Activated T-cell treated with anti-CD3 and anti-CD28 coated beads, Interleukin-2, amount 50 U/mL, for 48 hours (primary cell): Measurements from ENCODE around the gene NFIC.

ENCODE experiments used
- DNase-seq, 2 experiments: peaks; one replicate each; pipeline ENCODE4 v3.0.0-alpha.2; 2020

NFIC gene

DNA sequence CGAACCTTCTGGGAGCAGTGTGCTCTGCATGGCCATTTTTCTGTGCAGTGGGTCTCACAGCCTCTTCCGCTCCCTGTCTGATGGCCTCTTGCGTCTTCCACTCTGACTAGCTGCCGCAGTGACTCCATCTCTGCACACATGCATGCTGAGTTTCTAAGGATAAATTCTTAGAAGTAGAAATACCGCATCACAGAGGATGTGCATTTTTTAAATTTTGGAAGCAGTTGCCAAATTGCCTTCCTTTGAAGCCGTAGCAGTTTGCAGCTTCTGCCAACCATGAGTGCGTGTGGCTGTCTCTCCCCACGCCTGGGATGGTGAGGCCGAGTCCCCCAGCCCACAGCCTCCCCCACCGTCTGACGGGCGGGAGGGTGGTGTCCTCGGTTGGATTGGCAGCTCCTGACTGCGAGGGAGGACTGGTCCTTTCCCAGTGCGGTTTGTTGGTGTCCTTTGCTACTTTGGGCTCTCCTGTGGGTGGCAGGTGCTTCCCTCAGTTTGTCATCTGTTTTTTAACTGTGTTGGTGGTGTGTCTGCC is 149.6 kb downstream of the NFIC start:
- DNase-seq: no peak

DNA sequence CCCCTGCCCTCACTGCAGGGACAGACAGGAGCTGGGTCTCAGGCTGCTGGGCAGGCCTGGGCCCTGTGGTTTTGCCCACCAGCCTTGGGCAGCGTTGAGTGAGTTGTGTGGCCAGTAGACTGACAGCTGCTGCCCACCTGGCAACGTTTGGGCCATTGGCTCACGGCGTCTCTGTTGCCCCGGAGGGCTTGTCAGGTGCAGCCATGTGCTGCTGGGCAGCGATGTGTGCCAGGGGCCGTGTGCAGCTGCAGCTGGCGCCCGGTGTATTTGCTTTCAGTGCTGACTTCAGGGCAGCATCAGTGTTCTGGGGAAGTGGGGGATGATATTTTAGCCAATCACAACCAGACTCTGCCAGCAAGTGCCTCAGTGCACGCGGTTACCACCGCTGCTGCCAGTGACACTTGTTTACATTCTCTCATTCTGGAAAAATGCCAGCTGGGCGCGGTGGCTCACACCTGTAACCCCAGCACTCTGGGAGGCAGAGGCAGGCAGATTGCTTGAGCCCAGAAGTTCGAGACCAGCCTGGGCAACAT is 150.4 kb downstream of the NFIC start:
- no peak for DNase-seq

DNA sequence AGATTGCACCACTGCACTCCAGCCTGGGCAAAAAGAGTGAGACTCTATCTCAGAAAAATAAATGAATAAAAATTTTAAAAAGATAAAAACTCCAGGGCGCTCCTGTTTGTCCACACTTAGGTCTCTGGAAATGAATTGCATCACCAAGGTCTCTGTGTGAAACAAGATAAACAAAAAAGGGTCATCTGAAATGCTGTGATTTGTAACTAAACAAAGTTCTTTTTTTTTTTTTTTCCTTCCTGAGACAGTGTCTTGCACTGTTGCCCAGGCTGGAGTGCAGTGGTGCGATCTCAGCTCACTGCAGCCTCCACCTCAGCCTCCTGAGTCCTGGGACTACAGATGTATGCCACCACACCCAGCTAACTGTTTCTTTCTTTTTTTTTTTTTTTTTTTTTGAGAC is 151.3 kb downstream of the NFIC start:
- DNase-seq: no peak

DNA sequence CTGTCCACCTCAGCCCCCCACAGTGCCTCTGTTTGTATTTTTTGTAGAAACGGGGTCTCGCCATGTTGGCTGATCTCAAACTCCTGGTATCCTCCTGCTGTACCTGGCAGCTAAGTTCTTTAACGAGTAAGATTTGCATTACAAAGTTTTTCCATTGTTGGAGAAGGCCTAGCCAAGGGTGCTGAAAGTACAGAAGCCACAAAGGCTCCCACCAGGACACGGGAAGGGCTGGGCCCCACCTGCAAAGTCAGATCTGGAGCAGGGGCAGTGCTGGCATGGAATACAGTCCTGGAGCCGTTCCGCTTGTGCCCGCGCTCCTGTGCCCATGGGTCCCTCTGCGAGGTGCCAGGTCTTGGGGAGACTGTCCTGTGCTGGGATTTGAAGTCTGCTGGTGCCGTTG is 151.9 kb downstream of the NFIC start:
- no peak for DNase-seq

DNA sequence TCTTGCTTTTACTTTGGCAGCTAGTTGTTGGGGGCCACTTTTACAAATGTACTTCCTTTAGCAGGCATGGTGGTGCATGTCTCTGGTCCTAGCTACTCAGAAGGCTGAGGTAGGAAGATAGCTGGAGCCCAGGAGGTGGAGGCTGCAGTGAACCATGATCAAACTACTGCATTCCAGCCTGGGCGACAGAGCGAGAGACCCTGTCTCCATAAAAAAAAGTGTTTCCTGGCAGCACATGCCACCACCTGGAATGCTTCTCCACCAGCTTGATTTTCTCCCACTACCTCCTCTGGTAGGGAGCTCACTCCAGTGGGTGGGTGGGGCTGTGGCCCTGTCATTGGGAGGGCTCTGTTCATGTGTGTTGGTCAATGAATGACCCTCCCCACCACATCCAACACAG is 152.3 kb downstream of the NFIC start:
- DNase-seq: no peak
